Mucosa of descending colon (tissue), 3 donors: Measurements from ENCODE around the gene ZNF600. TPM values are rescaled to one million over a fixed set of nuclear protein-coding genes. Genes with fewer than 3 reads are reported as not detected.
"Not testable (repeated sequence)": the region's sequence is repeated elsewhere in the genome, so short reads cannot be mapped to it uniquely, and the experiment has no call there.

ENCODE experiments used
- ATAC-seq: fragments of 200-7000 bp; cut with Tn5 transposase; one replicate; pipeline ENCODE4 v1.9.1; 2020; ENCODE audit warnings: mild to moderate bottlenecking, moderate library complexity
- DNase-seq, 3 donors: peaks; one replicate each; pipeline ENCODE4 v3.0.0-alpha.2; 2020
- H3K36me3 ChIP-seq: fragments of 200-600 bp; one replicate; pipeline ENCODE4 v1.8.0; 2021; ENCODE audit warnings: low read depth, mild to moderate bottlenecking
- H3K4me1 ChIP-seq: fragments of 200-600 bp; one replicate; pipeline ENCODE4 v1.8.0; 2021; ENCODE audit warnings: low read depth, mild to moderate bottlenecking
- H3K4me3 ChIP-seq: fragments of 200-600 bp; one replicate; pipeline ENCODE4 v1.8.0; 2021; ENCODE audit warnings: mild to moderate bottlenecking
- H3K9me3 ChIP-seq: fragments of 200-600 bp; one replicate; pipeline ENCODE4 v1.8.0; 2021; ENCODE audit warnings: mild to moderate bottlenecking
- CTCF ChIP-seq: fragments of 200-600 bp; IDR thresholded peaks from one replicate; pipeline ENCODE4 v1.8.0; 2022; ENCODE audit warnings: antibody characterized with exemption, mild to moderate bottlenecking
- intact Hi-C, 2 donors: fragments of 100-400 bp; cut with DNase I in 1 of 2; cut with micrococcal nuclease in 1 of 2; formaldehyde crosslinking; loops; one replicate each; pipeline versions ENCODE4 v1.11.0 to v1.11.1; 2022; cut with DNase I, micrococcal nuclease
- total RNA-seq, 3 donors: library from RNA; stranded (reverse); fragmentation: NEBNext Ultra II Directional in 2 of 3; extraction: Animal tissue kit (Norgen Biotek cat#: 25700) in 2 of 3; gene quantifications; one replicate each; pipeline versions ENCODE4 v1.2.1 to v1.2.4, GENCODE V29; 2021 to 2023
- donor health status: DM: no; HTN: no; CAD: no; lungs with moderate emphysema.
- donor health status: DM: no; HTN: no; CAD: no.
- donor health status: DM: no; HTN: yes; CAD: no.

ZNF600 gene
- total RNA-seq, 3 donors from 2014 or later: 9.7 to 26.2 (median 14.6) TPM

GRCh38 chr19:52809801-52810200 lies 23.2 kb upstream of the ZNF600 start:
- Histone ChIP-seq H3K4me1 (no peaks in the 10 kb centered on the region), H3K9me3 (peaks cover 66% of the 10 kb centered on the region), H3K4me3 (no peak overlapping the region), H3K36me3 (no peaks in the 10 kb centered on the region)
- TF ChIP-seq CTCF: no peak
- no peak for ATAC-seq
- no peak for DNase-seq
- intact Hi-C loops: no loop called here

GRCh38 chr19:52799950-52800640 lies 13.5 kb upstream of the ZNF600 start:
- DNase-seq, H3K4me3 ChIP-seq, H3K4me1 ChIP-seq, ATAC-seq, intact Hi-C loops: not testable (repeated sequence)
- Histone ChIP-seq H3K9me3 (peaks cover 100% of the 10 kb centered on the region), H3K36me3 (peaks cover 17% of the 10 kb centered on the region)

- TF ChIP-seq CTCF: no peak
Measured at GRCh38 chr19:52789440-52789839, 2.8 kb upstream of the ZNF600 start.

GRCh38 chr19:52786078-52786463 lies 520 bp downstream of the ZNF600 start:
- H3K4me1 ChIP-seq: peaks cover 2% of the 10 kb centered on the region
- H3K36me3 ChIP-seq: no peaks in the 10 kb centered on the region
- H3K4me3 ChIP-seq: peak overlapping the region; percentile 42
- ATAC-seq (peak; percentile 73), DNase-seq (peak; percentile 28 to 61 (median 55))
- no peak for TF ChIP-seq CTCF
- intact Hi-C loops: no loop called here
- peaks cover 21% of the 10 kb centered on the region for H3K9me3 ChIP-seq

More at GRCh38 chr19:52789440-52789839, 2.8 kb upstream of the ZNF600 start:
- ATAC-seq: no peak
- Histone ChIP-seq H3K9me3 (peaks cover 23% of the 10 kb centered on the region), H3K4me3 (no peak overlapping the region), H3K36me3 (no peaks in the 10 kb centered on the region), H3K4me1 (peaks cover 2% of the 10 kb centered on the region)
- intact Hi-C loops: no loop called here
- no peak for DNase-seq

GRCh38 chr19:52785506-52785905 lies 1.1 kb downstream of the ZNF600 start:
- ATAC-seq (no peak), DNase-seq (no peak)
- Histone ChIP-seq H3K4me3 (no peak overlapping the region), H3K9me3 (peaks cover 18% of the 10 kb centered on the region), H3K4me1 (peaks cover 2% of the 10 kb centered on the region), H3K36me3 (no peaks in the 10 kb centered on the region)
- no peak for TF ChIP-seq CTCF
- intact Hi-C loops: no loop called here

- H3K36me3 ChIP-seq, H3K4me3 ChIP-seq, ATAC-seq, H3K4me1 ChIP-seq, DNase-seq, intact Hi-C loops: not testable (repeated sequence)
- H3K9me3 ChIP-seq: peaks cover 21% of the 10 kb centered on the region
Measured at GRCh38 chr19:52782864-52783263, 3.7 kb downstream of the ZNF600 start.

- intact Hi-C loops: no loop called here
- TF ChIP-seq CTCF: no peak
- Histone ChIP-seq H3K4me3 (no peak overlapping the region), H3K4me1 (no peaks in the 10 kb centered on the region), H3K36me3 (peaks cover 7% of the 10 kb centered on the region), H3K9me3 (peaks cover 35% of the 10 kb centered on the region)
- DNase-seq (no peak), ATAC-seq (no peak)
Measured at GRCh38 chr19:52778811-52779210, 7.8 kb downstream of the ZNF600 start.

GRCh38 chr19:52756447-52756846 lies 30.1 kb downstream of the ZNF600 start:
- H3K4me3 ChIP-seq, ATAC-seq, H3K4me1 ChIP-seq, intact Hi-C loops, DNase-seq, H3K36me3 ChIP-seq: not testable (repeated sequence)
- H3K9me3 ChIP-seq: peaks cover 16% of the 10 kb centered on the region
